Myocyte (in vitro differentiated cells): Measurements from ENCODE around the gene PPM1H. TPM values are rescaled to one million over a fixed set of nuclear protein-coding genes. Genes with fewer than 3 reads are reported as not detected.
A peak's percentile ranks its signal among the peaks of the same experiment; 100 is the strongest.
"Not testable (repeated sequence)": the region's sequence is repeated elsewhere in the genome, so short reads cannot be mapped to it uniquely, and the experiment has no call there.

Source experiments
- DNase-seq: peaks from one replicate; pipeline ENCODE4 v3.0.0-alpha.2; 2012; ENCODE audit warnings: low read depth
- total RNA-seq: library from RNA; depleted of rRNA; stranded (reverse); fragments of >200 nt; gene quantifications from 2 replicates; pipeline ENCODE4 v1.2.3, GENCODE V29; 2014

The PPM1H gene
- total RNA-seq, 1 donor from 2014 or later: 24.6 TPM

DNA sequence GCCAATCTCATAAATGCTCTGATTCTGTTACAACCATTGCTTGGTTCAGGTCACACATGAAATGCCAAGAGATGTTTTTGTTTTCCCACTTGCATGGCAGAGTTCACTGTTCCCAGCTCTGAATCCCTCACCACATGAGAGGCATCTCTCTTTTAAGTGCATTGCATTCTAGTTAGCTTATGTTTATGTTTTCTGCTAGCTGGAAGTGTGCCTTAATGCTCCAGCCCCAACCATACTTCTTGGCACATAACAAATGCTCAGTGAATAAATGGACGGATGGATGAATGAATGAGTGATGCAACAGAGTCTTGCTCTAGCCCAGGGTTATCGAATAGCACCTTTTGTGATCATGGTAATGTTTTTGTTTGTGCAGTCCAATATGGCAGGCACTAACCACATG is 197.3 kb downstream of the PPM1H start:
- no peak for DNase-seq

DNA sequence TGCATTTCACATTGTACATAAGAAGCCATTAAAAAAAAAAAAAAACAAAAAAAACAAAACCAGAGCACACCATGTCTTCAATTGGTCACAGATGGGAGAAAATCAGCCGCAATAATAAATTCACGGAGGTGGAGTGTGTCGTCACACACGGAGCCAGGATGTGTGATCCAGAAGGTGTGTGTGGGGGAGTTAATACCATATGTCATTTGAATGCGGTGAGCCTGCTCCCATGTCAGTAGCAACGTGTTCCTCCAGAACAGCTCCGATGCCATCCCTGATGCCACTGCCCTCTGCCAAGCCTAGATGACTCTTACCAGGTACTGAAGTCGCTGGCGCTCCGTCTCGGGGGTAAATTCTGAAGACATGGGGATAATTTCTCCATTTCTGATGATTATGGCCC is 197.8 kb downstream of the PPM1H start:
- DNase-seq: no peak

- peak; percentile 20 for DNase-seq
Observed at GRCh38 chr12:62736596-62736995, 198.4 kb downstream of the PPM1H start.

- no peak for DNase-seq
Observed at GRCh38 chr12:62732861-62733427, 202.0 kb downstream of the PPM1H start.

DNA sequence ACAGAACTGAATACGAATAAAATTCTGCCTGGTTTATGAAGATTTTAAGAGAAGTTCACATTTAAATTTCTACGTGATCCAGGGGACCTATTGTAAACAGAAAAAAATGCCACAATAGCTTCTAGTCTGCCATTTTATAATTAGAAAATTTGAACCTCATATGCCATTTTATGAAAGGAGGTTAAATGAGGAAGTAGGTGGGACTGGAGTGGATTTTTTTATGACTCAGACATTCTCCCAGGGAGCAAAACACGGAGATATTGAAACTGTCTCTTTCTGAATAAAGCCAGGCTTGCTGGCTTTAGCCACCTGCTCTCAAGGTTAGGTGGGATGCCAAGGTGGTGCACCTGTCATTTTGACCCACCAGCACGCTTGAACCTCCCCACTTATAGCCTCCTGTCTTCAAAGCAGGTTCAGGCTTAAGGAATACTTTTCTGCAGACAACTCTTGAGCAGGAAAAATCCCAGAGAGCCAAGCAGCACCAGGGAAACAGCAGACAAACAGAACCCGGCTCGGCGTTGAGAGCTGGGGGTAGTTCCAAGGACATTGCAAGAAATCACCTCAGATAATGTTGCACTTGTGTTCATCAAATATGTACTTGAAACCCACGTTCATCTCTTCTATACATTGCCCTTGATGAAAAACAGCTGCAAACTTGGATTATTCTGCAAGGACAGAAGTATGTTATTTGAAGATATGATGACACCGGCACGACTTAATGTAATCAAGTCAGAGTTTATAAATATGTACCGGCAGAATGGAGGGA is 203.7 kb downstream of the PPM1H start:
- DNase-seq: no peak

- no peak for DNase-seq
Observed at GRCh38 chr12:62730649-62731048, 204.3 kb downstream of the PPM1H start.

GRCh38 chr12:62729579-62730544 is 205.1 kb downstream of the PPM1H start:
- DNase-seq: not testable (repeated sequence)

DNA sequence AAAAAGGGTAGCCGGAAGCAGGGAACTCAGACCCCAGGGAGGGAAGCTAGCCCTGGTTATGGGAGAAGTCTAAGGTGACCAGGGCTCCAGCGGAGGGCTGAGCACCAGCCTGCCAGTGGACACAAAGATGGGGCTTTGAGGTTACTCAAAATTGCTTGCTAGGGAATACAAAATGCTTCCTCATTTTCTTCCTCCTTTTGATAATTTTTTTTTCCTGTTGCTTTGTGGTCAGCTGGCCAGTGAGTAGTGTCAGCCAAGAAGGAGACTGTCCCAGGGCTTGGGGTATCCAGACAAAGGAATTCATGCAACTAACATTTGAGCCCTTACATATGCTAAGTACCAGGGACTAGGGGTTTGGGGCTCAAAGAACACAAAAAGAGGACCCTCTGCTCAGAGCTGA is 206.2 kb downstream of the PPM1H start:
- DNase-seq: no peak

- DNase-seq: no peak
Observed at GRCh38 chr12:62726471-62726980, 208.4 kb downstream of the PPM1H start.

DNA sequence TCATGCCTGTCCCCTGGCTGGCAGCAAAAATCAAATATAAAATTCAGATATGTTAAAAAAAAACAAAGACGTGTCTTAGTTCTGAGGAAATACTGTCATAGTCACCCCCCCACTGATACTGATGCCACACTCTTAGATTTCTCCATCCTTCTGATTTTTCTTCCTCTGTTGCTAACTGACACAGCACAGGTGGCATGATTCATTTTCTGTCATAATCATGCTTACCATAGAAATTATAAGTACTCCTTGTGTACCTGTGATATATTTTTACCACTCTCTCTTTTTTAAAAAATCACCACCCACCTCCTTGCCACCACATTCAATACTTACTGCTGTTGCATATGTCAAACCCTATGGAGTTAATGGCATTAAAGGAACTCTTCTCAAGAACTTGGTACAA is 209.2 kb downstream of the PPM1H start:
- DNase-seq: no peak

- peak; percentile 91 for DNase-seq
Observed at GRCh38 chr12:62724947-62725451, 210.0 kb downstream of the PPM1H start.

DNA sequence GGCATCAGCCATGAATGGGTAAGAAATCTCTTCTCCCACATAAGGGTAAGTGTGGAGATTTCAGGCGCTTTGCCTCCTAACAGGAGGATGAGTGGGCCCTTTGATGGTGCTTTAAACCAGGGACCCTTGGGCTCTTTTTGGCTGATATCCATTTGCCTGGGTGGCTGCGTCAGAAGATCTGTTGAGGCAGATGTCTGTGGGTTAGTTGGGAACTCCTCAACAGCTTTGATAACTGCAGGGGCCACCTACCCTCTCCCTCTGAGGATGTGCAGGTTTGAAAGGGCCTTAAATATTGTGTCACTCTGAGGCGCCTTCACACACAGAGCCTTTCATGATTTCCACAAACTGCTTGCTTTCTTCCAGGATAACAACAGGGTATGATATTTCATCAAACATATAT is 210.7 kb downstream of the PPM1H start:
- peak; percentile 24 for DNase-seq

GRCh38 chr12:62722971-62723680 is 211.8 kb downstream of the PPM1H start:
- DNase-seq: no peak

GRCh38 chr12:62720661-62721330 is 214.2 kb downstream of the PPM1H start:
- DNase-seq: peak; percentile 80

DNA sequence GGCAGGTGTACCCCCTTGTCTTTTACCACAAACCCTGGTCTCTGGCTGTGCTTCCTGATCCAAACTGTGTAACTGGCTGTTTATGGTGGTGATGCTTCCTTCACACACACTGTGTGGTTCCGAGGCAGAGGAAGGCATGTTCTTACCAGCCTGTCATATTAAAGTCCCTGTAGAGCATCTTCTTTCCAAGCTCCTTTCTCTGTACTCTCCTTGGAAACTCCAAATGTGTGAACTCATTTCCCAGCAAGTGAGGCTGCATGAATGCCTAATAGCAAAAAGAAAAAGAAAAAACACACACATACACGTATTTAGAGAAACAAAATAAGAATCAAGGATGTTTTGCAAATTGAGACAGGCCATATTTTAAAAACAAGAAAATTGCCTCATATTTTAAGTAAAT is 214.9 kb downstream of the PPM1H start:
- DNase-seq: no peak

DNA sequence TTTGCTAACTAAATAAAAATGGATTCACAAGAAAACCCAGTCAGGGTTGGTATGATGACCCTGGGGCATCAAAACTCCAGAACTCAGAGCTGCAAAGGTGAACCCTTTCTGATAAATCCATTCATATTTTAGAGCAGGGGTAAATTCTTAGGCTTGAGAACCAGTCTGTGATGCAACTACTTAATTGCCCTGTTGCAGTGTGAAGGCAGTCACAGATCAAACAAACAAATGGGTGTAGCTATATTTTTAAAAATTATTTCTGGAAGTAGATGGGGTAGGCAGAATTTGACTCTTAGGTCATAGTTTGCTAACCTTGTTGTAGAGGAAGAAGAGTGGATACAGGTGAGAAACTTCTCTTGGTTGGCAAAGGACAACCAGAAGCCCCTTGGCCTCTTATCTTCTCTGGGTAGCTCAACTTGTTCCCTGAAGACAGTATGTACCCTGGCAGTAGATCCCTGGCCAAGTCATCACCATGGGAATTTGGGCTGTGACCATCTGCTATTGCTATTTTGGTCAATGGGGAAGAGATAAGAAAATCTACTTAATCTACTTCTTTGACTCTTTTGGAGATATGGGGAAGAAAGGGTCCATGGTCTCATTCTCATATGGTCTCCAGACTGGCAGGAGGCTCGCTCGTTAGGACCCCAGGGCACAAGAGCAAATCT is 216.1 kb downstream of the PPM1H start:
- no peak for DNase-seq

DNA sequence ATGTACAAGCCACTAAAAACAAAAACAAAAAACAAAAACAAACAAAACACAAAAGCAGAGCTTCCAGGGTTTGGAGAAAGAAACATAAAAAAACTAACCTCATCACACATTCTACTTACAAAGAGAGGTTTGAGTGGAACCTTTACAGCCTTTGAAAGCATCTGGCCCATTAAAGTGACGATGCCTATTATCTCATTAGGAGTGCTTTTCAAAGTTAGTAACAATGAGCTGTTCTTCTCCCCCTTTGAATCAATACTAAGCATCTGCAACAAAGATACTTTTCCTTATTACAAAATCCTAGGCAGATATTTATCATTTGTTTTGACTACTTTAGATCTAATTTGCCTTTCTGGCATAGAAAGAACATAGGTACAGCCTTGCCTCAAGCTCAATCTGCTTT is 217.3 kb downstream of the PPM1H start:
- DNase-seq: no peak

GRCh38 chr12:62716866-62717525 is 218.0 kb downstream of the PPM1H start:
- DNase-seq: no peak

GRCh38 chr12:62716037-62716436 is 218.9 kb downstream of the PPM1H start:
- no peak for DNase-seq
